Neuron (in vitro differentiated cells): ENCODE measurements around the gene ASCC1.

ENCODE experiments used
- H2AFZ ChIP-seq: one replicate; pipeline ENCODE4 v1.6.1; 2013; ENCODE audit warnings: low read depth, mild to moderate bottlenecking, inconsistent platforms, low read length, moderate library complexity
- H3K27me3 ChIP-seq: one replicate; pipeline ENCODE4 v1.6.1; 2013; ENCODE audit warnings: low read length; ENCODE audit not compliant: insufficient read depth
- H3K36me3 ChIP-seq: one replicate; pipeline ENCODE4 v1.6.1; 2013; ENCODE audit warnings: low read length; ENCODE audit not compliant: insufficient read depth
- H3K4me1 ChIP-seq: one replicate; pipeline ENCODE4 v1.6.1; 2013; ENCODE audit warnings: low read length; ENCODE audit not compliant: insufficient read depth
- H3K4me3 ChIP-seq: 2 replicates; pipeline ENCODE4 v1.5.1; 2013; ENCODE audit warnings: mild to moderate bottlenecking, low read length, moderate library complexity
- H3K9me3 ChIP-seq: one replicate; pipeline ENCODE4 v1.6.1; 2013; ENCODE audit warnings: low read length

ASCC1 gene

DNA sequence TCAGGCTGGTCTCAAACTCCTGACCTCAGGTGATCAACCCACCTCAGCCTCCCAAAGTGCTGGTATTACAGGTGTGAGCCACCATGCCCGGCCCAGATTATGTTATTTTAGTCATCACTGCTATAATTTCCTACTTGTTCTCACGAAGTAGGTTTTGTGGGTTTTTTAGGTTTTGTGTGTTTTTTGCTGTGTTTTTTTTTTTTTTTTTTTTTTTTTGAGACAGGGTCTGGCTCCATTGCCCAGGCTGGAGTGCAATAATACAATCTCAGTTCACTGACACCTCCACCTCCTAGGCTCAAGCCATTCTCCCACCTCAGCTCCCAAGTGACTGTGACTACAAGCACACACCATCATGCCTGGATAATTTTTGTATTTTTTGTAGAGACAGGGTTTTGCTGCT lies 21.1 kb downstream of the ASCC1 start:
- no peak overlapping the region for H2AFZ ChIP-seq
- H3K4me3 ChIP-seq = no peak overlapping the region
- H3K36me3 ChIP-seq = peaks cover 16% of the 10 kb centered on the region
- H3K9me3 ChIP-seq = peaks cover under 1% of the 10 kb centered on the region
- H3K27me3 ChIP-seq = no peaks in the 10 kb centered on the region
- no peaks in the 10 kb centered on the region for H3K4me1 ChIP-seq

- H3K27me3 ChIP-seq = no peaks in the 10 kb centered on the region
- H2AFZ ChIP-seq = no peak overlapping the region
- peaks cover 15% of the 10 kb centered on the region for H3K9me3 ChIP-seq
- no peaks in the 10 kb centered on the region for H3K4me1 ChIP-seq
- no peak overlapping the region for H3K4me3 ChIP-seq
- H3K36me3 ChIP-seq = peaks cover 15% of the 10 kb centered on the region
These were observed 29.1 kb downstream of the ASCC1 start for GRCh38 chr10:72186982-72187330.

GRCh38 chr10:72186258-72186981 lies 29.7 kb downstream of the ASCC1 start:
- H3K4me3 ChIP-seq = no peak overlapping the region

DNA sequence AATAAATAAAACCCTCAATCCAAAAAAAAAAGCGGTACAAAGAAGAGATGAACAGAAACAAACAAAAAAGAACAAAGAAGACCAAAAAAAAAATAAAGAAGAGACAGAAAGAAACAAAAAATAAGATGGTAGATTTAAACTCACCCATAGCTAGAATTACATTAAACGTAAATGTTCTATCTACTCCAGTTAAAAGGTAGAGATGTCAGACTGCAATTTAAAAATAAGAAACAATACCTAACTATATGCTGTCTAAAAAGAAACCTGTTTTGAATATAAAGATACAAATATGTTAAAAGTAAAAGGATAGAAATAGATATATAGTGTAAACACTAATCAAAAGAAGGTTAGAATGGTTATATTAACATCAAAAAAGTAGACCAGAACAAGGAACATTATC lies 31.9 kb downstream of the ASCC1 start:
- H3K4me3 ChIP-seq = no peak overlapping the region
- no peaks in the 10 kb centered on the region for H3K4me1 ChIP-seq
- H3K36me3 ChIP-seq = peaks cover 13% of the 10 kb centered on the region
- no peak overlapping the region for H2AFZ ChIP-seq
- no peaks in the 10 kb centered on the region for H3K27me3 ChIP-seq
- H3K9me3 ChIP-seq = peaks cover 13% of the 10 kb centered on the region

More at GRCh38 chr10:72186258-72186981, 29.7 kb downstream of the ASCC1 start:
- H3K27me3 ChIP-seq = no peaks in the 10 kb centered on the region
- H3K36me3 ChIP-seq = peaks cover 17% of the 10 kb centered on the region
- H3K4me1 ChIP-seq = no peaks in the 10 kb centered on the region
- H3K9me3 ChIP-seq = peaks cover 16% of the 10 kb centered on the region
- H2AFZ ChIP-seq = no peak overlapping the region

GRCh38 chr10:72177454-72177853 lies 38.6 kb downstream of the ASCC1 start:
- Histone ChIP-seq H3K9me3 (peaks cover 5% of the 10 kb centered on the region), H2AFZ (no peak overlapping the region), H3K4me3 (no peak overlapping the region), H3K36me3 (peaks cover 16% of the 10 kb centered on the region), H3K4me1 (peaks cover 11% of the 10 kb centered on the region), H3K27me3 (no peaks in the 10 kb centered on the region)

DNA sequence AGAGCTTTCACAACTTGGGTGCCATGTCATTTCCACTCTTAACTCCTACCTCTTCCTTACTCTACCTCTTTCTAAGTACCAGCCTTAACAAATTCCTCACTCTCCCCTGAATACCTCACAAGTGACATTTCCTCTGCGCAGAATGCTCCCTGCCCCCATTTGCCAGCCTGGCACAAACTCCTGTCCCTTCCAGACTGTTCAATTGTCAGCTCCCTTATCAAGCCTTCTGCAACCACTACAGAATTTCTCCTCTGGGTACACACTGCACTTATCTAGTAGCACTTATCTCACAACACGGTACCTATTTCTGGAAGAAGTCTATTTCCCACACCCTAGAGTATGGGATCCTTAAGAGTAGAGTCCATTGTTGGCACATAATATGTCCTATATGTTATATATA lies 39.4 kb downstream of the ASCC1 start:
- Histone ChIP-seq H3K9me3 (no peaks in the 10 kb centered on the region), H3K27me3 (no peaks in the 10 kb centered on the region), H3K4me3 (no peak overlapping the region), H3K36me3 (peaks cover 10% of the 10 kb centered on the region), H2AFZ (no peak overlapping the region), H3K4me1 (peaks cover 11% of the 10 kb centered on the region)

DNA sequence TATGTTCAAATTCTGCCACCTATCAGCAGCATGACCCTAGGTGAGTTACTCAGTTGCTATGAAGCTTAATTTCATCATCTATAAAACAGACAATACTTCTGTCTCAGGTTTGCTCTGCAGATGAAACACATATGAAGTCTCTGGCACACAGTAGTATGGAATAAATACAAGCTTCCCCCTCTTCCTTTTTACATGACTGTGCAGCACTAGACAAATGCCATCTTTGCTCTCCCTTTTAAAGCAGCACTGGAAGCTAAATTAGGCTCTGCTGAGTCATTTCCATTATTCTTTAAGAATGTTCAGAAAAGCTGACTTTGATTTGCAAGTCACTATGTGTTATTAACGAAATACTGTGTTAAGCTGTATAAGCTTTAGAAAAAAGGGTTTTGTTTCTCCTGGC lies 40.9 kb downstream of the ASCC1 start:
- peaks cover 7% of the 10 kb centered on the region for H3K36me3 ChIP-seq

GRCh38 chr10:72174297-72174662 lies 41.8 kb downstream of the ASCC1 start:
- Histone ChIP-seq H3K4me3 (no peak overlapping the region), H3K36me3 (peaks cover 7% of the 10 kb centered on the region), H3K4me1 (peaks cover 11% of the 10 kb centered on the region), H3K9me3 (no peaks in the 10 kb centered on the region), H2AFZ (no peak overlapping the region), H3K27me3 (no peaks in the 10 kb centered on the region)

More for the DNA sequence above, 40.9 kb downstream of the ASCC1 start:
- Histone ChIP-seq H3K9me3 (no peaks in the 10 kb centered on the region), H3K27me3 (no peaks in the 10 kb centered on the region), H2AFZ (no peak overlapping the region), H3K4me1 (peaks cover 11% of the 10 kb centered on the region), H3K4me3 (no peak overlapping the region)

DNA sequence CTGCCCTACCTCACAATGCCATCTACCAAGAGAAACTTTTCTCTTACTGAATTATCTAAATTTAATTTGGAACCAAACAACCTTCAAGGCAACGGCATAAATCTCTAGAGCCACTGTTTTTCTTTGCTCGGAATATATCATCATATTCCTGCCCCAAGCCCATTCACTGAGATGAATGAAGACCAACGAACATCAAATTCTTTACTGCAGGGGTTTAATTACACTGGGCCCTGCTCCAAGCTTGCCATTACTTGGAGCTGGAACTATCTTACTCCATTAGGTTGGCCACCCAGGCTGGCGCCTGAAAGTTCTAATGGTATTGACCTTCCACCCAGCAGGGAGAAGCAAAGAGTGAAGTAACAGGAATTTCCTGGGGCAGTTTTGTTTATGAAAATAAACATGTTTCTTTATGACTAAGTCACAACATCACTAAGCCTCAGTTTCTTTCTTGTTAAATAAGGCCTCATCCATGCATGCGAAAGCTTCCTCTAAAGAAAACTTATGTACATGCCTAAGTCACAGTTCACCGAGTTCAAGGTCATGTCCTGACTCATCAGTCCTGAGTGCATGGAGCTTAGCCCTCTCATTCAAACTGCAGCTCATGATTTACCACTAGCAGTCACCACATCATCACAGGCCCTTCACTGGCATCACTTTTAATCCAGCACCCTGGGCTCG lies 42.3 kb downstream of the ASCC1 start:
- Histone ChIP-seq H3K9me3 (no peaks in the 10 kb centered on the region), H2AFZ (no peak overlapping the region), H3K4me3 (no peak overlapping the region), H3K27me3 (no peaks in the 10 kb centered on the region), H3K36me3 (peaks cover 7% of the 10 kb centered on the region), H3K4me1 (peaks cover 11% of the 10 kb centered on the region)

DNA sequence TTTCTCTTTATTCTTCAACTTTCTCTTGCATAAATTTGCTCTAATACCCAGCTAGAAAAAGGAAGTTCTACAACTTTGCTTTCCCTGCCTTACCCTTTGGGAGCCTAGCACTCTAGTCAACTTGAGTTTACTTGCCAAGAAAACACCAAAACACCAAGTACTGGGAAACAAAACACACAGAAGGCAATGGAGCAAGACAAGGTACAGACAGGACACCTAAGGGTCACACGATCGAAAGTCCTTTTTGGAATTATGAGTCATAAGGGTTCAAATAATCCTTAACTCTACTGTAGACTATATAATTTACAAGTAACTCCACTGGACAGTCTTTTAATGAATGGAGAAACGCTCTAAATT lies 42.8 kb downstream of the ASCC1 start:
- no peak overlapping the region for H3K4me3 ChIP-seq
- no peaks in the 10 kb centered on the region for H3K27me3 ChIP-seq
- H3K36me3 ChIP-seq = peaks cover 3% of the 10 kb centered on the region
- no peaks in the 10 kb centered on the region for H3K9me3 ChIP-seq
- no peak overlapping the region for H2AFZ ChIP-seq
- peaks cover 11% of the 10 kb centered on the region for H3K4me1 ChIP-seq

DNA sequence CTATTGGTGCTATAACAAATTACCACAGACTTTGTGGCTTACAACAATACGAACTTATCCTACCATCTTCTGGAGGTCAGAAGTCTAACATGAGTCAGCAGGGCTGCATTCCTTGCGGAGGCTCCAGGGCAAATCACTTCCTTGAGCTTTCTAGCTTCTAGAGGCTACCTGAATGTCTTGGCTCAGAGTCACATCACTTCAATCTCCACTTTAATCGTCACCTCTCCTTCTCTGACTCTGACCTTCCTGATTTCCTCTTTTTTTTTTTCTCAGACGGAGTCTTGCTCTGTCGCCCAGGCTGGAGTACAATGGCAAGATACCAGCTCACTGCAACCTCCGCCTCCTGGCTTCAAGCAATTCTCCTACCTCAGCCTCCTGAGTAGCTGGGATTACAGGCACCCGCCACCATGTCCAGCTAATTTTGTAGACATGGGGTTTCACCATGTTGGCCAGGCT lies 44.9 kb downstream of the ASCC1 start:
- no peaks in the 10 kb centered on the region for H3K27me3 ChIP-seq

DNA sequence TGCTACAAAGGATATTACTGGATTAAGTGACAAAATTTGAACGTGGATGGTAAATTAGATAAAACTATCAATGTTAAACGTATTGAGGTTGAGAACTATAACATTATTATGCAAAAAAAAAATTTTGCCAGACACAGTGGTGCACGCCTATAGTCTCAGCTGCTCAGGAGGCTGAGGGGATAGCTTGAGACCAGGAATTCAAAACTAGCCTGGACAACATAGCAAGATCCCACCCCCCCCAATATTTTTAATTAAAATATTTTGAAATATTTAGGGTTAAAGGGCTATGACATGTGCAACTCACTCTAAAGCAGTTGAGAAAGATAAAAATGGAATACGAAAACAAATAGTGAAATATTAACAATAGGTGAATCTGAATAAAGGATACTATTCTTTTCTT lies 45.3 kb downstream of the ASCC1 start:
- H3K4me1 ChIP-seq = peaks cover 10% of the 10 kb centered on the region
- H3K9me3 ChIP-seq = no peaks in the 10 kb centered on the region
- no peaks in the 10 kb centered on the region for H3K36me3 ChIP-seq
- H2AFZ ChIP-seq = no peak overlapping the region
- H3K4me3 ChIP-seq = no peak overlapping the region
- no peaks in the 10 kb centered on the region for H3K27me3 ChIP-seq

More for the DNA sequence above, 44.9 kb downstream of the ASCC1 start:
- H3K4me1 ChIP-seq = peaks cover 11% of the 10 kb centered on the region
- no peak overlapping the region for H3K4me3 ChIP-seq
- H2AFZ ChIP-seq = no peak overlapping the region
- H3K9me3 ChIP-seq = no peaks in the 10 kb centered on the region
- H3K36me3 ChIP-seq = no peaks in the 10 kb centered on the region

GRCh38 chr10:72170263-72170662 lies 45.8 kb downstream of the ASCC1 start:
- no peaks in the 10 kb centered on the region for H3K36me3 ChIP-seq
- no peaks in the 10 kb centered on the region for H3K27me3 ChIP-seq
- H2AFZ ChIP-seq = no peak overlapping the region
- H3K4me1 ChIP-seq = peaks cover 5% of the 10 kb centered on the region
- no peak overlapping the region for H3K4me3 ChIP-seq
- H3K9me3 ChIP-seq = no peaks in the 10 kb centered on the region
